HT1080 (cell line): ENCODE measurements around the gene PTPN14. TPM values are rescaled to one million over a fixed set of nuclear protein-coding genes. Genes with fewer than 3 reads are reported as not detected.
A peak's percentile ranks its signal among the peaks of the same experiment; 100 is the strongest.

Experiments
- DNase-seq: peaks from one replicate; pipeline ENCODE4 v3.0.0-alpha.2; 2015; ENCODE audit warnings: low read depth
- total RNA-seq: library from RNA; depleted of rRNA; stranded (reverse); fragments of >200 nt; shearing (Covaris generic); gene quantifications from 2 replicates; pipeline ENCODE4 v1.2.3, GENCODE V29; 2014

The PTPN14 gene
- total RNA-seq, 1 experiment from 2014 or later: 63.0 TPM

GRCh38 chr1:214337511-214337910 is 213.9 kb downstream of the PTPN14 start:
- DNase-seq: no peak

GRCh38 chr1:214337015-214337414 is 214.4 kb downstream of the PTPN14 start:
- no peak for DNase-seq

GRCh38 chr1:214335567-214335966 is 215.8 kb downstream of the PTPN14 start:
- no peak for DNase-seq

- peak; percentile 52 for DNase-seq
Measured at GRCh38 chr1:214332946-214333798, 218.2 kb downstream of the PTPN14 start.

- peak; percentile 43 for DNase-seq
Measured at GRCh38 chr1:214331827-214332423, 219.5 kb downstream of the PTPN14 start.

GRCh38 chr1:214331180-214331579 is 220.2 kb downstream of the PTPN14 start:
- DNase-seq: no peak

GRCh38 chr1:214330715-214331114 is 220.7 kb downstream of the PTPN14 start:
- DNase-seq: no peak

GRCh38 chr1:214330222-214330621 is 221.2 kb downstream of the PTPN14 start:
- no peak for DNase-seq

- no peak for DNase-seq
Measured at GRCh38 chr1:214329470-214330220, 221.8 kb downstream of the PTPN14 start.

- peak; percentile 82 for DNase-seq
Measured at GRCh38 chr1:214328770-214329469, 222.5 kb downstream of the PTPN14 start.

- DNase-seq: peak; percentile 34
Measured at GRCh38 chr1:214327514-214327913, 223.9 kb downstream of the PTPN14 start.

- no peak for DNase-seq
Measured at GRCh38 chr1:214326406-214326805, 225.0 kb downstream of the PTPN14 start.

GRCh38 chr1:214324896-214325800 is 226.3 kb downstream of the PTPN14 start:
- DNase-seq: no peak

- no peak for DNase-seq
Measured at GRCh38 chr1:214321705-214322453, 229.5 kb downstream of the PTPN14 start.

- DNase-seq: no peak
Measured at GRCh38 chr1:214319938-214320337, 231.5 kb downstream of the PTPN14 start.

GRCh38 chr1:214318956-214319736 is 232.3 kb downstream of the PTPN14 start:
- no peak for DNase-seq

- DNase-seq: no peak
Measured at GRCh38 chr1:214318356-214318755, 233.0 kb downstream of the PTPN14 start.

GRCh38 chr1:214317734-214318133 is 233.7 kb downstream of the PTPN14 start:
- no peak for DNase-seq

- no peak for DNase-seq
Measured at GRCh38 chr1:214317300-214317699, 234.1 kb downstream of the PTPN14 start.
